IMR-90 (cell line): ENCODE measurements around the gene ZBED4. TPM values are rescaled to one million over a fixed set of nuclear protein-coding genes. Genes with fewer than 3 reads are reported as not detected.

Experiments used
- ATAC-seq: fragments of 200-7000 bp; cut with Tn5 transposase; 2 replicates; pipeline ENCODE4 v1.9.1; 2020; ENCODE audit warnings: low read depth, mild to moderate bottlenecking, moderate library complexity
- BruUV-seq: library from RNA; stranded (reverse); fragments of 400-500 nt; replicated peaks from 2 replicates; lab custom pipeline; 2021; lab: Mats Ljungman, UMichigan
- CTCF ChIA-PET: fragments of 300-600 bp; formaldehyde crosslinking; extraction: SDS; loops from one replicate; lab custom pipeline; 2021; ENCODE audit warnings: antibody characterized with exemption; lab: Yijun Ruan, JAX
- POLR2A ChIA-PET: fragments of 300-600 bp; sonication (Branson Sonifier 250); formaldehyde crosslinking; loops from one replicate; lab custom pipeline; 2022; ENCODE audit warnings: antibody characterized with exemption; ENCODE audit not compliant: unreplicated experiment; lab: Charles Lee
- DNase-seq: peaks from one replicate; pipeline ENCODE4 v3.0.0; 2013
- H2AFZ ChIP-seq: replicated peaks from 2 replicates; pipeline ENCODE3; 2013; ENCODE audit warnings: low read length, mild to moderate bottlenecking; ENCODE audit not compliant: poor library complexity
- H2AK5ac ChIP-seq: 2 replicates; pipeline ENCODE4 v1.6.1; 2013; ENCODE audit warnings: low read depth, low read length, inconsistent platforms
- H2AK9ac ChIP-seq: replicated peaks from 2 replicates; pipeline ENCODE3; 2013; ENCODE audit warnings: mild to moderate bottlenecking, low read depth, low read length, moderate library complexity; ENCODE audit not compliant: poor library complexity
- H2BK120ac ChIP-seq: 2 replicates; pipeline ENCODE4 v1.6.1; 2013; ENCODE audit warnings: low read depth, low read length, inconsistent platforms
- H2BK15ac ChIP-seq: 3 replicates; pipeline ENCODE4 v1.6.1; 2013; ENCODE audit warnings: low read depth, low read length, inconsistent platforms
- H2BK20ac ChIP-seq: 2 replicates; pipeline ENCODE4 v1.6.1; 2013; ENCODE audit warnings: low read depth, mild to moderate bottlenecking, inconsistent platforms, low read length, moderate library complexity
- H2BK5ac ChIP-seq: 2 replicates; pipeline ENCODE4 v1.6.1; 2013; ENCODE audit warnings: mild to moderate bottlenecking, low read depth, low read length, inconsistent platforms; ENCODE audit not compliant: poor library complexity, severe bottlenecking
- H3K14ac ChIP-seq: replicated peaks from 2 replicates; pipeline ENCODE4 v1.6.1; 2013; ENCODE audit warnings: low read depth, low read length, inconsistent platforms
- H3K18ac ChIP-seq: 2 replicates; pipeline ENCODE4 v1.6.1; 2013; ENCODE audit warnings: low read depth, low read length, control low read depth
- H3K23ac ChIP-seq: 2 replicates; pipeline ENCODE4 v1.6.1; 2013; ENCODE audit warnings: low read depth, low read length, inconsistent platforms
- H3K27ac ChIP-seq: 2 replicates; pipeline ENCODE4 v1.5.1; 2013; ENCODE audit warnings: mild to moderate bottlenecking, control low read depth, low read length; ENCODE audit not compliant: insufficient read depth
- H3K27me3 ChIP-seq: 2 replicates; pipeline ENCODE4 v1.6.1; 2013; ENCODE audit warnings: low read length; ENCODE audit not compliant: control insufficient read depth, insufficient read depth
- H3K36me3 ChIP-seq: 2 replicates; pipeline ENCODE4 v1.6.1; 2013; ENCODE audit warnings: low read length, mixed read lengths; ENCODE audit not compliant: control insufficient read depth, insufficient read depth
- H3K4ac ChIP-seq: 2 replicates; pipeline ENCODE4 v1.6.1; 2013; ENCODE audit warnings: low read depth, low read length, inconsistent platforms
- H3K4me1 ChIP-seq: 2 replicates; pipeline ENCODE4 v1.6.1; 2013; ENCODE audit warnings: low read length, mixed read lengths; ENCODE audit not compliant: control insufficient read depth, insufficient read depth
- H3K4me2 ChIP-seq: 2 replicates; pipeline ENCODE4 v1.6.1; 2013; ENCODE audit warnings: low read depth, mild to moderate bottlenecking, control low read depth, low read length, moderate library complexity
- H3K4me3 ChIP-seq: 2 replicates; pipeline ENCODE4 v1.5.1; 2013; ENCODE audit warnings: low read depth, mild to moderate bottlenecking, control low read depth, low read length, moderate library complexity; ENCODE audit not compliant: insufficient read depth
- H3K56ac ChIP-seq: 2 replicates; pipeline ENCODE4 v1.6.1; 2013; ENCODE audit warnings: low read length, inconsistent platforms; ENCODE audit not compliant: insufficient read depth; ENCODE audit errors: extremely low read depth
- H3K79me1 ChIP-seq, 2 experiments: 2 replicates each; pipeline ENCODE4 v1.6.1; 2013; ENCODE audit warnings: low read length in 2 of 2, inconsistent platforms in 1 of 2, low read depth in 1 of 2
- H3K9ac ChIP-seq: 2 replicates; pipeline ENCODE4 v1.6.1; 2013; ENCODE audit warnings: low read depth, low read length, control low read depth
- H3K9me1 ChIP-seq: 2 replicates; pipeline ENCODE4 v1.6.1; 2013; ENCODE audit warnings: low read length, inconsistent platforms; ENCODE audit not compliant: insufficient read depth
- H3K9me3 ChIP-seq: 2 replicates; pipeline ENCODE4 v1.6.1; 2013; ENCODE audit warnings: low read length; ENCODE audit not compliant: control insufficient read depth, insufficient read depth
- H4K20me1 ChIP-seq: 2 replicates; pipeline ENCODE4 v1.6.1; 2013; ENCODE audit warnings: low read length, inconsistent platforms; ENCODE audit not compliant: insufficient read depth
- H4K5ac ChIP-seq: 2 replicates; pipeline ENCODE4 v1.6.1; 2013; ENCODE audit warnings: mild to moderate bottlenecking, low read depth, low read length, control low read depth
- H4K8ac ChIP-seq, 2 experiments: 2 replicates each; pipeline ENCODE4 v1.6.1; 2013; ENCODE audit warnings: low read depth in 2 of 2, low read length in 2 of 2, control low read depth in 1 of 2, inconsistent platforms in 1 of 2
- H4K91ac ChIP-seq: 2 replicates; pipeline ENCODE4 v1.6.1; 2013; ENCODE audit warnings: low read depth, low read length, inconsistent platforms; ENCODE audit not compliant: insufficient read depth
- RCOR1 ChIP-seq: IDR thresholded peaks from 2 replicates; pipeline ENCODE4 v1.6.1; 2012; ENCODE audit warnings: mild to moderate bottlenecking, low read length, improper control_type of control experiment; ENCODE audit not compliant: insufficient replicate concordance
- WGBS, 2 experiments: methylation state at CpG; one replicate each; pipeline versions ENCODE4 v1.1.5 to v1.1.7; 2013; ENCODE audit warnings: missing lambda C conversion rate in 2 of 2; ENCODE audit not compliant: insufficient read length in 1 of 2; ENCODE audit errors: extremely low coverage in 2 of 2; 5-methylcytosine and 5-hydroxymethylcytosine counted together
- dilution Hi-C: fragments of 300-500 bp; cut with HindIII; formaldehyde crosslinking; loops from one replicate; pipeline ENCODE4 v1.14.3; 2018; ENCODE audit warnings: low sequenced_read_pairs; ENCODE audit not compliant: unreplicated experiment
- in situ Hi-C: fragments of 300-500 bp; cut with MboI; formaldehyde crosslinking; loops from 3 replicates; pipeline ENCODE4 v1.14.3; 2019; ENCODE audit warnings: low sequenced_read_pairs, inconsistent platforms, mixed read lengths
- intact Hi-C: fragments of 100-400 bp; cut with micrococcal nuclease; formaldehyde crosslinking; loops from 2 replicates; pipeline ENCODE4 v1.10.0; 2022
- polyA plus RNA-seq, 3 experiments: library from polyadenylated mRNA; depleted of rRNA; stranded (reverse); fragments of >200 nt; gene quantifications; 2 replicates each; pipeline ENCODE4 v1.2.3, GENCODE V29; 2012; ENCODE audit warnings: low replicate concordance in 1 of 3
- total RNA-seq: library from RNA; depleted of rRNA; stranded (reverse); fragments of >200 nt; gene quantifications from 2 replicates; pipeline ENCODE4 v1.2.3, GENCODE V29; 2012
- TF ChIP-seq, protein P1 (sequence below): fragments of 150-350 bp; IDR thresholded peaks from 2 replicates; pipeline ENCODE4 v1.6.1; 2017; ENCODE audit warnings: mild to moderate bottlenecking, antibody characterized with exemption, low read length, low read depth

ZBED4 gene
- total and polyA plus RNA-seq, 2 of the 4 experiments (the other 2 are of a cell fraction), result 9.3 to 10.5 TPM

DNA sequence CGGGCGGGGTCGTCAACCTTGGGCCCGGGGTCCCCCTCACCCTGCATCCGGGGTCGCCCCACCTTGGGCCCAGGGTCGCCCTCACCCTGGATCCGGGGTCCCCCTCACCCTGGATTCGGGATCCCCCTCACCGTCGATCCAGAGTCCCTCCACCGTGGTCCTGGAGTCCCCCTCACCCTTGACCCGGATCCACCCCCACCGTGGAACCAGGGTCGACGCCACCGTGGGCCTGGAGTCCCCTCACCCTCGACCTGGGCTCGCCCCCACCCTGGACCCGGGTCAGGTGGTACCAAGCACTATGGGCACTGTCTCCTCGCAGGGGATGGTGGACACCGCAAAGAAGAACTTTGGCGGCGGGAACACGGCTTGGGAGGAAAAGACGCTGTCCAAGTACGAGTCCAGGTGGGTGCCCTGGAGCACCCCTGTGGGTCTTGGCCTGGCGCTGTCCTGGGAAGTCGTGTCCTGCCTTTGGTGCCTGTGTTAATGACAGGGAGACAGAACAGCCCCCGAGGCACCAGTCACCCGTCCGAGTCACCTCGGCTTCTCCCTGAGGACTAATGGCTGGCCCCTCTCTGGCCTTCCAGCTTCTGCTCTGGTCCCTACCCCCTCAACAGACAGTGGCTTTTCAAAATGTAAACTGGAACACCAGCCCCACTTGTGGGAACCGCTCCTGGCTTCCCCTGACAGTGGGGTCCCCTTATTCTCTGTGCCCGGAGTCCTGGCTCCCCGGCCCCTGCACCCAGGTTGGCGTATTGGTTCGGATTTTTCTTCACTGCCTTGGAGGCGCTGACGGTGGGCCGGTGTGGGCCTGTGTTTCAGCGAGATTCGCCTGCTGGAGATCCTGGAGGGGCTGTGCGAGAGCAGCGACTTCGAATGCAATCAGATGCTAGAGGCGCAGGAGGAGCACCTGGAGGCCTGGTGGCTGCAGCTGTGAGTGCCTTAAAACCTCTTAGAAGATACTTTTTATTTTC, 65.6 kb downstream of the ZBED4 start:
- Histone ChIP-seq H3K9me1 (peaks cover 4% of the 10 kb centered on the region; the same call in 1 of the 2 replicates), H3K27ac (peak overlapping the region; percentile 25; the same call in 1 of the 2 replicates), H2AFZ (peak overlapping the region; percentile 95), H2AK5ac (0 out of 2 replicates have a peak overlapping the region, but pooled peaks have one; percentile 51), H3K9ac (peak overlapping the region; percentile 71), H3K4me3 (peak overlapping the region; percentile 80), H3K56ac (peak overlapping the region; percentile 11; the same call in 1 of the 2 replicates), H3K36me3 (peaks cover 13% of the 10 kb centered on the region), H3K9me3 (no peaks in the 10 kb centered on the region), H4K5ac (no peak overlapping the region), H3K14ac (no peak overlapping the region; the same call in 1 of the 2 replicates), H3K79me1 (peaks cover 31 to 43% of the 10 kb centered on the region in 2 experiments), H3K4me2 (peak overlapping the region; percentile 91), H3K4ac (peak overlapping the region; percentile 75; the same call in 1 of the 2 replicates), H2AK9ac (peak overlapping the region; percentile 96), H4K91ac (no peak overlapping the region), H2BK5ac (peak overlapping the region; percentile 33), H3K27me3 (no peaks in the 10 kb centered on the region), H3K18ac (no peak overlapping the region), H4K20me1 (no peaks in the 10 kb centered on the region; the same call in 1 of the 2 replicates), H2BK15ac (no peak overlapping the region), H2BK120ac (no peak overlapping the region), H3K23ac (peak overlapping the region; percentile 63), H3K4me1 (peaks cover 18% of the 10 kb centered on the region), H4K8ac (peak overlapping the region; percentile 33 to 35; a peak in 1 of 4 replicates), H2BK20ac (no peak overlapping the region)
- CTCF ChIA-PET, result interaction anchor here (0.7 kb wide), 1 partner anchor 152 kb away, joined by 3 read pairs; no protein-coding TSS in a partner anchor
- ATAC-seq (no peak), DNase-seq (no peak)
- TF ChIP-seq, protein P1, sequence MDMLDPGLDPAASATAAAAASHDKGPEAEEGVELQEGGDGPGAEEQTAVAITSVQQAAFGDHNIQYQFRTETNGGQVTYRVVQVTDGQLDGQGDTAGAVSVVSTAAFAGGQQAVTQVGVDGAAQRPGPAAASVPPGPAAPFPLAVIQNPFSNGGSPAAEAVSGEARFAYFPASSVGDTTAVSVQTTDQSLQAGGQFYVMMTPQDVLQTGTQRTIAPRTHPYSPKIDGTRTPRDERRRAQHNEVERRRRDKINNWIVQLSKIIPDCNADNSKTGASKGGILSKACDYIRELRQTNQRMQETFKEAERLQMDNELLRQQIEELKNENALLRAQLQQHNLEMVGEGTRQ, result peak; percentile 9; the same call in 1 of the 2 replicates
- no peak for TF ChIP-seq RCOR1
- dilution Hi-C loops, result no loop called here
- no TSS peak for BruUV-seq
- WGBS, 2 experiments, result 63% methylated on average over 16 of the region's 47 CpGs; no CpG with 5 or more reads in 1 of the 2 experiments
- intact Hi-C loops, result loop anchor here (1.0 to 2.0 kb wide), 3 partner anchors 43 to 152 kb away; no protein-coding TSS in a partner anchor
- POLR2A ChIA-PET, result interaction anchor here (1.0 kb wide), 1 partner anchor 9 kb away, joined by 3 read pairs; no protein-coding TSS in a partner anchor
- in situ Hi-C loops, result loop anchor here (10.0 to 25.0 kb wide), 2 partner anchors 54 to 107 kb away; no protein-coding TSS in a partner anchor
